NCI-H82 treated with DMSO at 0.1 percent for 48 hours (cell line): Measurements from ENCODE around the gene TULP4.
"Not testable (repeated sequence)": the region's sequence is repeated elsewhere in the genome, so short reads cannot be mapped to it uniquely, and the experiment has no call there.

Experiments
- DNase-seq: peaks from one replicate; lab custom pipeline; 2025; ENCODE audit not compliant: unreplicated experiment; lab: John Stamatoyannopoulos, UW

The TULP4 gene

DNA sequence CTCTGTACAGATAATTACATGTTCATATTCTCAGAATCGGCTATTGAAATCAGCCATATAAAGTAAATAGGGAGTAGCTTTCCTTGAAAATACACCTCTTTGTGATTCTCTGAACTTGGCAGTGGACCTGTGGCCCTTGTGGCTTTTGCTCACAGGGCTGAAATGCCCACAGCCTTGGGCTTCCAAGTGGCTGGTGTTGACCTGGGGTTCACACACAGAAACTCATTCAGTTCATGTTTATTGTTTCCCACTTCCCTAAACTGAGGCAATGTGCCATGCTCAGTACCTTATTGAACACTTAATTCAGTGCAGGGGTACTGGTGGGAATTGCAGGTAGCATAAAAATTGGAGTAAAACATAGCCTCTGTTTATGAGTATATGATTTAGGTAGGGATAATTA is 19.1 kb upstream of the TULP4 start:
- DNase-seq: no peak

- DNase-seq: not testable (repeated sequence)
Measured at GRCh38 chr6:158295976-158296853, 16.1 kb upstream of the TULP4 start.

DNA sequence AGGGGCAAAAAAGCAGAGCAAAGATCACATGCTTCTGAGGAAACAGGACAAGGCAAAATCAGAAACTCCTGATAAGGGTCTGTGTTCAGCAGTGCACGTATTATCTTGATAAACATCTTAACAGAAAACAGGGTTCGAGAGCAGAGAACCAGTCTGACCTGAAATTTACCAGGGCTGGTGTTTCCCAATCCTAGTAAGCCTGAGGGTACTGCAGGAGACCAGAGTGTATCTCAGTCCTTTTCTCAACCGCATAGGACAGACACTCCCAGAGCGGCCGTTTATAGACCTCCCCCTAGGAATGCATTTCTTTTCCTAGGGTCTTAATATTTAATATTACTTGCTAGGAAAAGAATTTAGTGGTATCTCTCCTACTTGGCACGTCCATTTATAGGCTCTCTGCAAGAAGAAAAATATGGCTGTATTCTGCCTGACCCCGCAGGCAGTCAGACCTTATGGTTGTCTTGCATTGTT is 15.4 kb upstream of the TULP4 start:
- not testable (repeated sequence) for DNase-seq

DNA sequence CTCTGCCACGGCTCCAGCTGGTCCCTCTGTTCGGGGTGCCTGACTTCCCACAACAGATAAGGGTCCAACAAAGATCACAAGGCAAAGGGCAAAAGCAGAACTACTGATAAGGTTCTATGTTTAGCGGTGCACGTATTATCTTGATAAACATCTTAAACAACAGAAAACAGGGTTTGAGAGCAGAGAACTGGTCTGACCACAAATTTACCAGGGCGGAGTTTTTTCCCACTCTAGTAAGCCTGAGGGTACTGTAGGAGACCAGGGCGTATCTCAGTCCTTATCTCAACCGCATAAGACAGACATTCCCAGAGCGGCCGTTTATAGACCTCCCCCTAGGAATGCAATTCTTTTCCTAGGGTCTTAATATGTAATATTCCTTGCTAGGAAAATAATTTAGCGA is 14.6 kb upstream of the TULP4 start:
- DNase-seq: not testable (repeated sequence)

GRCh38 chr6:158300306-158301143 is 11.7 kb upstream of the TULP4 start:
- not testable (repeated sequence) for DNase-seq

DNA sequence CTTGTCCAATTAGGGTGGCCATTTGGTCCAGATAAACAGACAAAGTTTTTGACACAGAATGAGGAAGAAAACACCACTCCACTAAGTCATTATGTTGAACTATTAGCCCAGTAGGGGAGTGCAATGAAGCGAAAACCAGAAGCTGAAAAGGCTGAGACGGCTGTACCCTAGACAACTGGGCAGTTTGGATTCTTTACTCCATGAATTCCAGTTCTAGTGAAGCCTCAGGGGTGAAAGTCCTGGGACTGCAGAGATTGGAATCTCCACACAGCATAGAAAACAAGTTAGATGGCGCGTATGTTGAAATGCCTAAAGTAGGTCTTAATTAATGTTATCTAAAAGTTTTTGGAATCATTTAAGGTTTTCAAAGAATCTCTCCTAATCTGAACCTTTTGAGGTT is 10.7 kb upstream of the TULP4 start:
- not testable (repeated sequence) for DNase-seq

- DNase-seq: not testable (repeated sequence)
Measured at GRCh38 chr6:158302195-158302796, 10.0 kb upstream of the TULP4 start.

- no peak for DNase-seq
Measured at GRCh38 chr6:158303210-158303731, 9.0 kb upstream of the TULP4 start.

DNA sequence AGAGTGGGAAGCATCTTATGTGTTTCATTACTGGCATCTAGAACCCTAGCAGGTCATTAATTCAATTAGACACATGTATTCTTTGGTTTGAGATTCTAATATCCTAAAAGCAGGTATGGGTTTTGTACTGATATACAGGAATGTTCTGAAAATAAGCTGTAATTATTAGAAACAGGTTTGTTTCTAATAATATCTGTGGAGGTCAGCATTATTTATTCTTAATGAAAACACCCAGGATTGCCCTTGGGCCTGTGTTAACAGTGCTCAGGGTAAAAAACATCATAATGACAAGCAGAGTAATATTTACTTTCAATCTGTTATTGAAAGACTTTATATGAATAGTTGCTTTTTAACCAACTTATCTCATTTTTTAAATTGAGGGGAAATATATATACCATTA is 8.0 kb upstream of the TULP4 start:
- no peak for DNase-seq

DNA sequence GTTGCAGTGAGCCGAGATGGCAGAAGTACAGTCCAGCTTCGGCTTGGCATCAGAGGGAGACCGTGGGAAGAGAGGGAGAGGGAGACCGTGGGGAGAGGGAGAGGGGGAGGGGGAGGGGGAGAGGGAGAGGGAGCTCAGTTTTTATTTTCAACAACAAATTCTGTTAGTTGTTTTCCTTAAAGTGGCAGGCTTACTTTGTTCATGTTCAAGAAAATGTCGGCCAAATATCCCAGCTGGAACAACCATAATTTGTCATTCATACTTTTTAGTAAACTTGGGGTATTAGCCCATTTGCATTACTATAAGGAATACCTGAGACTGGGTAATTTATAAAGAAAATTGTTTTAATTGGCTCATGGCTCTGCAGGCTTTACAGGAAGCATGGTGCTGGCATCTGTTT is 2.5 kb upstream of the TULP4 start:
- no peak for DNase-seq

DNA sequence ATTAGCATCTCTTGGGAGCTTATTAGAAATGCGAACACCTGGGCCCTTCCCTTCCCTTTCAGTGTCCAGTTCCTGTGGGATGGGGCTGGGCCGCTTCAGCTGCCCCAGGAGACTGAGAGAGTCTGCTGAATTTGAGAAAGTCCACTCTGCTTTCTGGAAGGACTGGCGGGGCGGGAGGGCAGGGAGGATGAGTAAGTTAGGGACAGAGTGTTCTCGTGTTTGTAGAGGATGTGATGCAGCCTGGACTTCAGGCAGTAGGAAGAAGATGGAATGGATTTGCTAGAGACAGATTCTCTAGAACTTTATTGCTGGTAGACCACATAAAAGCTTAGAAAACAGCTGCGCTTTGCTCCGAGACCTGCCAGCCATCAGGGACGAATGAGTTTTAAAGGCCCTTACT is 1.1 kb upstream of the TULP4 start:
- DNase-seq: no peak

GRCh38 chr6:158311626-158312025 is 639 bp upstream of the TULP4 start:
- no peak for DNase-seq

DNA sequence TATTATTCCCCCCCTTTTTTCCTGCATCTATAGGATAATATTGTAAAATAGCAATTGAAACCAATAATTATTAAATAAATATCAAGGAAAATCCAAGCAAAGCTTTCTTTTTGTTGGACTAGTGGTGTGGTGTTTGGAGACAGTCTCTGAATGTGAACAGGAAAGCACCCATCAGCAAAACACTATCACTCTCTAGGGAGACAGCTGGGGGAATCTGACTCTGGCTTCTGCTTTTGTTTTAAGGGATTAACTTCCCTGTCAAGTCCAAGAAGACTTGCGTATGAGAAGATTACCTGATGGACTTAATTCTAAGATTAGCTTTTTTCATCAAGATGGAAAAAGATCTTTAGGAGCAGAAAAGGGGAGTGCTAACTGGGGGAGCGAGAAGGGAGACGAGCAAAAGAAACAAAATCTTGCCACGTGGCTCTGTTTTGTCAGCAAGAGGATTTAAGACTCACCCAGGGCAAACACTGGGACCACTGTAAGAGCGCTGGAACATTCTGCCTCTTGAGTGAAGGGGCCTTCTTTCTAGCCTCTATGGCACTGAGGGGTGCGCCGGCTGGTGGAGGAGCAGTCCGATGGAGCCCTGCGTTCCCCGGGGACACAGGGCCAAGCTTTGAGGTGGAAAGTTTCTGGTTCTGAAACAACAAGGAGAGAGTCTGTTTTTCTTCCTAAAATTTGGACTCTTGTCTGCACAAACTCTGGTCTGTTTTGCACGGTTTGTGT is 570 bp downstream of the TULP4 start:
- DNase-seq: peak; percentile 98

- DNase-seq: no peak
Measured at GRCh38 chr6:158313989-158314388, 1.7 kb downstream of the TULP4 start.

- DNase-seq: no peak
Measured at GRCh38 chr6:158314737-158315136, 2.5 kb downstream of the TULP4 start.

- no peak for DNase-seq
Measured at GRCh38 chr6:158316022-158316421, 3.8 kb downstream of the TULP4 start.

DNA sequence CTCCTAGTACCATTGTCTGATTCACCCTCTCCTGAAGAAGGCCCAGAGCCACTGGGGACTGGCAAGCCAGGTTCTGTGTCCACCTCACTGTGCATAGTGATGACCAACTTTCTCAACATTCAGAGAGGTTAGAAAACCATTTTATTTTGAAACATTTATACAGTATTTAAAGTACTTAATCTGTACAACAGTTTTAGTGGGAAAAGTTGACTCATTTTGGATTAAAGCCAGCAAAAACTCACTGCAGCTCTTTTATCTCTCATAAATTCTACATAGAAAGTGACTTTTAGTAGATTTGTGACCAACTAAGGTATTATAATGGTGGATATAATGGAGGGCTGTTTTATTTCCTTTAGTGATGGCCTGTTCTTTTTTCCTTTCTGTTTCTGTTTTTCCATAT is 9.7 kb downstream of the TULP4 start:
- no peak for DNase-seq

DNA sequence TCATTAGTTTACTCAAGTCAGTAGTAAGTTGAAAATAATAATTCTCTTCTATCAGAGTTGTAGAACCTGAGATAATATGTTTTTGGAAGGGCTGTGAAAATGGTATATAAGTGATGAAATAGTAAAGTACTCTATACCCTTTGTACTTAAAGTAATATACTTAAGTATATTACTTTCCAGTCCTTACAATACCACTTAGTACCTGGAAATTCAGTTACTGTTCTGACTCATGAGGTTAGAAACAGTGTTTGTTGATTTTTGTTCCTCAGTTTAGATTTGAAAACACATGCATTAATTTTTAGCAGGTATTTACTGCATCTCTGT is 10.1 kb downstream of the TULP4 start:
- DNase-seq: no peak

GRCh38 chr6:158322724-158323560 is 10.7 kb downstream of the TULP4 start:
- DNase-seq: no peak

DNA sequence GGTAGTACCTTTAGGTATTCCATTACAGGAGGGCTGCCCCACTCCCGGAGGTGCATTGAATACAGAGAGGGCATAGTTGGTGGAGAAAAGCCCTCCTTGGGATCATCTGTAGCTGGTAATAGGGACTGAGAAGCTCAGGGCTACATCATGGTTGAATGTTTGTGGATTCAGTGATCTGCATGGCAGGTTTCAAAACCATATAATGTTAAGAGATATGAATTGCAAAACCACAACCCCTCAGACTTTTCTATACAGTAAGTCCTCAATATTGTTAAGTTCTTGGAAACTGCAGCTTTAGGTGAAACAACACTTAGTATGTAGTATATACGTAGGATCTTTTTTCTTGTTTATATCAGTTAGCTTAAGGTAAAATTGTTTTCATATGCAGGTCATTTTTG is 11.3 kb downstream of the TULP4 start:
- no peak for DNase-seq
